Gastroesophageal sphincter (tissue), 4 donors: ENCODE data around the gene SAMD4A. TPM values are rescaled to one million over a fixed set of nuclear protein-coding genes. Genes with fewer than 3 reads are reported as not detected.

Experiments used
- ATAC-seq: fragments of 150-250 bp; one replicate; pipeline ENCODE4 v1.9.1; 2016; ENCODE audit warnings: mild to moderate bottlenecking, moderate library complexity
- H3K27ac ChIP-seq, 4 donors: fragments of 200-600 bp; sonication (generic) in 3 of 4; 1 replicate in 3 of 4; 2 replicates in 1 of 4; pipeline ENCODE4 v1.5.1; 2016 to 2019
- H3K27me3 ChIP-seq: fragments of 200-600 bp; sonication (generic); one replicate; pipeline ENCODE4 v1.5.1; 2019
- H3K36me3 ChIP-seq, 2 donors: fragments of 200-600 bp; sonication (generic); one replicate each; pipeline ENCODE4 v1.5.1; 2019; ENCODE audit warnings: control low read depth in 1 of 2
- H3K4me1 ChIP-seq, 3 donors: fragments of 200-600 bp; sonication (generic); 1 replicate in 2 of 3; 2 replicates in 1 of 3; pipeline ENCODE4 v1.5.1; 2016 to 2019; ENCODE audit warnings: control low read depth in 2 of 3
- H3K4me3 ChIP-seq, 2 donors: fragments of 200-600 bp; sonication (generic); one replicate each; pipeline ENCODE4 v1.5.1; 2019; ENCODE audit warnings: mild to moderate bottlenecking in 1 of 2, moderate library complexity in 1 of 2
- H3K9me3 ChIP-seq, 3 donors: fragments of 200-600 bp; sonication (generic); one replicate each; pipeline ENCODE4 v1.5.1; 2017 to 2019; ENCODE audit warnings: control low read depth in 2 of 3
- CTCF ChIP-seq, 4 experiments: fragments of 200-600 bp in 2 of 4; fragments of 450-650 bp in 2 of 4; sonication (generic) in 1 of 4; IDR thresholded peaks; one replicate each; pipeline ENCODE4 v1.5.1; 2017 to 2019; ENCODE audit warnings: antibody characterized with exemption in 4 of 4, mild to moderate bottlenecking in 2 of 4, moderate library complexity in 2 of 4
- EP300 ChIP-seq: sonication (generic); formaldehyde crosslinking; IDR thresholded peaks from one replicate; pipeline ENCODE4 v1.6.1; 2017; ENCODE audit warnings: antibody characterized with exemption, mild to moderate bottlenecking
- POLR2A ChIP-seq, 2 donors: fragments of 450-650 bp; IDR thresholded peaks; one replicate each; pipeline ENCODE4 v1.6.1; 2017; ENCODE audit warnings: antibody characterized with exemption in 2 of 2, mild to moderate bottlenecking in 2 of 2, moderate library complexity in 1 of 2
- POLR2AphosphoS5 ChIP-seq: sonication (generic); formaldehyde crosslinking; IDR thresholded peaks from one replicate; pipeline ENCODE4 v1.6.1; 2017; ENCODE audit warnings: antibody characterized with exemption
- WGBS, 2 donors: methylation state at CpG; one replicate each; pipeline ENCODE4 v1.1.5; 2018; ENCODE audit warnings: low coverage in 1 of 2; 5-methylcytosine and 5-hydroxymethylcytosine counted together
- total RNA-seq, 4 donors: library from RNA; depleted of rRNA; stranded (reverse); fragments of >200 nt; gene quantifications; one replicate each; pipeline ENCODE4 v1.1.0, GENCODE V29; 2016

The SAMD4A gene
- total RNA-seq, 4 donors from 2014 or later, result 65.2 to 163 (median 89.7) TPM

- no peak for ATAC-seq
- no peaks in the 10 kb centered on the region for H3K36me3 ChIP-seq
- no peaks in the 10 kb centered on the region for H3K9me3 ChIP-seq
- TF ChIP-seq POLR2AphosphoS5 (no peak), POLR2A (IDR thresholded peaks at IDR 0.05) (no peak), EP300 (no peak), CTCF (IDR thresholded peaks at IDR 0.05) (no peak)
- no peak overlapping the region for H3K27ac ChIP-seq
- H3K27me3 ChIP-seq, result no peaks in the 10 kb centered on the region
- no peak overlapping the region for H3K4me3 ChIP-seq
- 23 to 44% methylated on average over 1 of the region's 1 CpG for WGBS, 2 donors
- peaks cover 0 to 41% (median 0%) of the 10 kb centered on the region in 3 donors for H3K4me1 ChIP-seq
These were observed 17.2 kb downstream of the SAMD4A start for GRCh38 chr14:54584097-54584496.

- Histone ChIP-seq H3K4me3 (no peak overlapping the region), H3K4me1 (peaks cover 0 to 35% (median 0%) of the 10 kb centered on the region in 3 donors), H3K36me3 (no peaks in the 10 kb centered on the region), H3K27me3 (no peaks in the 10 kb centered on the region), H3K27ac (no peak overlapping the region), H3K9me3 (no peaks in the 10 kb centered on the region)
- 95% methylated on average over 3 of the region's 3 CpGs for WGBS, 2 donors
- no peak for ATAC-seq
- no peak for TF ChIP-seq POLR2AphosphoS5
- no peak for TF ChIP-seq CTCF (IDR thresholded peaks at IDR 0.05)
These were observed 18.3 kb downstream of the SAMD4A start for GRCh38 chr14:54585214-54585613.

GRCh38 chr14:54589076-54589475, 22.1 kb downstream of the SAMD4A start:
- no peak for ATAC-seq
- H3K36me3 ChIP-seq, result no peaks in the 10 kb centered on the region
- peaks cover 2 to 31% (median 5%) of the 10 kb centered on the region in 3 donors for H3K4me1 ChIP-seq
- no peak for TF ChIP-seq POLR2A (IDR thresholded peaks at IDR 0.05)
- no peak overlapping the region for H3K27ac ChIP-seq
- H3K4me3 ChIP-seq, result no peak overlapping the region
- H3K9me3 ChIP-seq, result no peaks in the 10 kb centered on the region
- 56 to 72% methylated on average over 2 of the region's 2 CpGs for WGBS, 2 donors
- H3K27me3 ChIP-seq, result no peaks in the 10 kb centered on the region

- TF ChIP-seq POLR2A (IDR thresholded peaks at IDR 0.05), result no peak
- TF ChIP-seq EP300, result no peak
- no peak for TF ChIP-seq POLR2AphosphoS5
- no peak for TF ChIP-seq CTCF (IDR thresholded peaks at IDR 0.05)
- no peak for ATAC-seq
- Histone ChIP-seq H3K4me1 (peaks cover 2 to 25% (median 8%) of the 10 kb centered on the region in 3 donors), H3K4me3 (no peak overlapping the region), H3K27ac (no peak overlapping the region), H3K36me3 (no peaks in the 10 kb centered on the region), H3K9me3 (no peaks in the 10 kb centered on the region), H3K27me3 (no peaks in the 10 kb centered on the region)
- WGBS, 2 donors, result 77 to 86% methylated on average over 4 of the region's 4 CpGs
These were observed 22.9 kb downstream of the SAMD4A start for GRCh38 chr14:54589843-54590242.

- H3K9me3 ChIP-seq, result no peaks in the 10 kb centered on the region
- H3K27ac ChIP-seq, result no peak overlapping the region
- no peaks in the 10 kb centered on the region for H3K36me3 ChIP-seq
- no peaks in the 10 kb centered on the region for H3K27me3 ChIP-seq
- TF ChIP-seq POLR2A (IDR thresholded peaks at IDR 0.05) (no peak), CTCF (IDR thresholded peaks at IDR 0.05) (no peak), POLR2AphosphoS5 (no peak), EP300 (no peak)
- no peak for ATAC-seq
- H3K4me3 ChIP-seq, result no peak overlapping the region
- H3K4me1 ChIP-seq, result peaks cover 2 to 24% (median 8%) of the 10 kb centered on the region in 3 donors
These were observed 23.6 kb downstream of the SAMD4A start for GRCh38 chr14:54590481-54590880.
